ENCODE data around the gene TGFB2.

TGFB2 gene

GRCh38 chr1:218299416-218299815, 45.7 kb upstream of the TGFB2 start:
- Histone ChIP-seq H3K27ac (ENCODE audit: poor library complexity, severe bottlenecking) (no peak overlapping the region), H3K27me3 (ENCODE audit: insufficient read depth, poor library complexity, severe bottlenecking) (no peaks in the 10 kb centered on the region), H3K36me3 (ENCODE audit: low read depth) (peaks cover 13% of the 10 kb centered on the region; the same call in 1 of the 2 replicates), H3K9me3 (ENCODE audit: severe bottlenecking) (no peaks in the 10 kb centered on the region), H3K4me1 (ENCODE audit: insufficient read depth, poor library complexity, severe bottlenecking) (peaks cover 25% of the 10 kb centered on the region), H3K4me3 (ENCODE audit: severe bottlenecking) (no peak overlapping the region)
- DNase-seq (ENCODE audit: low spot score) (no peak), ATAC-seq (ENCODE audit: low read depth) (peak; percentile 51; the same call in 1 of the 3 replicates)
- TF ChIP-seq CTCF (IDR thresholded peaks at IDR 0.05; ENCODE audit: poor library complexity, severe bottlenecking), result peak; percentile 60

- TF ChIP-seq CTCF (IDR thresholded peaks at IDR 0.05; ENCODE audit: poor library complexity, severe bottlenecking), result no peak
Measured at GRCh38 chr1:218301217-218301616, 43.9 kb upstream of the TGFB2 start.

GRCh38 chr1:218302155-218302554, 43.0 kb upstream of the TGFB2 start:
- Histone ChIP-seq H3K4me1 (ENCODE audit: insufficient read depth, poor library complexity, severe bottlenecking) (peaks cover 13% of the 10 kb centered on the region), H3K9me3 (ENCODE audit: severe bottlenecking) (no peaks in the 10 kb centered on the region), H3K4me3 (ENCODE audit: severe bottlenecking) (no peak overlapping the region), H3K27me3 (ENCODE audit: insufficient read depth, poor library complexity, severe bottlenecking) (no peaks in the 10 kb centered on the region), H3K27ac (ENCODE audit: poor library complexity, severe bottlenecking) (no peak overlapping the region), H3K36me3 (ENCODE audit: low read depth) (peaks cover 8% of the 10 kb centered on the region; the same call in 1 of the 2 replicates)
- no peak for DNase-seq (ENCODE audit: low spot score)
- no peak for ATAC-seq (ENCODE audit: low read depth)
- no peak for TF ChIP-seq CTCF (IDR thresholded peaks at IDR 0.05; ENCODE audit: poor library complexity, severe bottlenecking)

More at GRCh38 chr1:218301217-218301616, 43.9 kb upstream of the TGFB2 start:
- no peaks in the 10 kb centered on the region for H3K27me3 ChIP-seq (ENCODE audit: insufficient read depth, poor library complexity, severe bottlenecking)
- peaks cover 18% of the 10 kb centered on the region for H3K4me1 ChIP-seq (ENCODE audit: insufficient read depth, poor library complexity, severe bottlenecking)
- H3K4me3 ChIP-seq (ENCODE audit: severe bottlenecking), result no peak overlapping the region
- H3K9me3 ChIP-seq (ENCODE audit: severe bottlenecking), result no peaks in the 10 kb centered on the region
- no peak for DNase-seq (ENCODE audit: low spot score)
- H3K36me3 ChIP-seq (ENCODE audit: low read depth), result peaks cover 8% of the 10 kb centered on the region; the same call in 1 of the 2 replicates
- no peak overlapping the region for H3K27ac ChIP-seq (ENCODE audit: poor library complexity, severe bottlenecking)
- ATAC-seq (ENCODE audit: low read depth), result no peak

- Histone ChIP-seq H3K27me3 (ENCODE audit: insufficient read depth, poor library complexity, severe bottlenecking) (no peaks in the 10 kb centered on the region), H3K4me1 (ENCODE audit: insufficient read depth, poor library complexity, severe bottlenecking) (peaks cover under 1% of the 10 kb centered on the region), H3K27ac (ENCODE audit: poor library complexity, severe bottlenecking) (no peak overlapping the region), H3K4me3 (ENCODE audit: severe bottlenecking) (no peak overlapping the region), H3K9me3 (ENCODE audit: severe bottlenecking) (no peaks in the 10 kb centered on the region), H3K36me3 (ENCODE audit: low read depth) (peaks cover 8% of the 10 kb centered on the region; the same call in 1 of the 2 replicates)
- no peak for DNase-seq (ENCODE audit: low spot score)
- no peak for TF ChIP-seq CTCF (IDR thresholded peaks at IDR 0.05; ENCODE audit: poor library complexity, severe bottlenecking)
- ATAC-seq (ENCODE audit: low read depth), result no peak
Measured at GRCh38 chr1:218303176-218303879, 41.8 kb upstream of the TGFB2 start.
